Keratinocyte (primary cell): ENCODE measurements around the gene PTPRU. TPM values are rescaled to one million over a fixed set of nuclear protein-coding genes. Genes with fewer than 3 reads are reported as not detected.

ENCODE experiments used
- DNase-seq: peaks from one replicate; pipeline ENCODE4 v3.0.0-alpha.2; 2011; ENCODE audit warnings: low read depth, missing footprints, low spot score
- FAIRE-seq: peaks from 2 replicates; lab custom pipeline; 2011; peaks lifted over from hg19 to GRCh38; lab: Jason Lieb, UNC
- H2AFZ ChIP-seq: 2 replicates; pipeline ENCODE4 v1.6.0; 2012; ENCODE audit warnings: low read length, control low read depth, inconsistent platforms; ENCODE audit not compliant: control insufficient read depth
- H3K27ac ChIP-seq: 2 replicates; pipeline ENCODE4 v1.5.1; 2011; ENCODE audit warnings: low read length; ENCODE audit not compliant: control insufficient read depth, insufficient read depth
- H3K27me3 ChIP-seq: 3 replicates; pipeline ENCODE4 v1.6.0; 2011; ENCODE audit warnings: low read length; ENCODE audit not compliant: control insufficient read depth, insufficient read depth; ENCODE audit errors: extremely low read depth
- H3K36me3 ChIP-seq, 2 experiments: 2 replicates in 1 of 2; 3 replicates in 1 of 2; pipeline ENCODE4 v1.5.1; 2011; ENCODE audit warnings: low read length in 2 of 2, mild to moderate bottlenecking in 1 of 2; ENCODE audit not compliant: control insufficient read depth in 2 of 2, insufficient read depth in 2 of 2; ENCODE audit errors: extremely low read depth in 1 of 2
- H3K4me1 ChIP-seq: 3 replicates; pipeline ENCODE4 v1.5.1; 2011; ENCODE audit warnings: low read length; ENCODE audit not compliant: control insufficient read depth, insufficient read depth; ENCODE audit errors: extremely low read depth
- H3K4me2 ChIP-seq: 3 replicates; pipeline ENCODE4 v1.6.0; 2011; ENCODE audit warnings: low read depth, low read length; ENCODE audit not compliant: control insufficient read depth, insufficient read depth; ENCODE audit errors: extremely low read depth
- H3K4me3 ChIP-seq, 3 experiments: fragments of 200-600 bp in 1 of 3; sonication (generic) in 1 of 3; 2 replicates in 2 of 3; 3 replicates in 1 of 3; pipeline ENCODE4 v1.5.1; 2011 to 2016; ENCODE audit warnings: low read length in 3 of 3, mild to moderate bottlenecking in 3 of 3, control low read depth in 2 of 3, inconsistent platforms in 1 of 3, low read depth in 1 of 3, mixed read lengths in 1 of 3, mixed run types in 1 of 3, moderate library complexity in 1 of 3; ENCODE audit not compliant: control insufficient read depth in 2 of 3, insufficient read depth in 2 of 3; ENCODE audit errors: extremely low read depth in 1 of 3
- H3K79me2 ChIP-seq: 2 replicates; pipeline ENCODE4 v1.6.0; 2012; ENCODE audit warnings: low read length; ENCODE audit not compliant: control insufficient read depth, insufficient read depth
- H3K9ac ChIP-seq: 3 replicates; pipeline ENCODE4 v1.6.0; 2011; ENCODE audit warnings: low read length; ENCODE audit not compliant: control insufficient read depth, insufficient read depth; ENCODE audit errors: extremely low read depth
- H3K9me1 ChIP-seq: 3 replicates; pipeline ENCODE4 v1.6.0; 2011; ENCODE audit warnings: low read length; ENCODE audit not compliant: control insufficient read depth, insufficient read depth; ENCODE audit errors: extremely low read depth
- H3K9me3 ChIP-seq: 2 replicates; pipeline ENCODE4 v1.5.1; 2012; ENCODE audit warnings: low read depth, low read length; ENCODE audit not compliant: control insufficient read depth
- H4K20me1 ChIP-seq: 3 replicates; pipeline ENCODE4 v1.6.0; 2011; ENCODE audit warnings: low read length; ENCODE audit not compliant: control insufficient read depth, insufficient read depth; ENCODE audit errors: extremely low read depth
- EZH2 ChIP-seq: IDR thresholded peaks from one replicate; pipeline ENCODE4 v1.6.1; 2012; ENCODE audit warnings: inconsistent platforms, mild to moderate bottlenecking, low read length, moderate library complexity
- dilution Hi-C: fragments of 300-500 bp; cut with MboI; formaldehyde crosslinking; loops from one replicate; pipeline ENCODE4 v1.7.0; 2020; ENCODE audit warnings: low sequenced_read_pairs; ENCODE audit not compliant: extremely low pct_ligation_motif_present
- polyA plus RNA-seq, 5 experiments: library from polyadenylated mRNA; depleted of rRNA in 3 of 5; stranded (reverse) in 3 of 5; stranded (forward) in 1 of 5; unstranded in 1 of 5; fragments of >200 nt; gene quantifications; 1 replicate in 1 of 5; 2 replicates in 3 of 5; 3 replicates in 1 of 5; pipeline versions ENCODE4 v1.2.1 to v1.2.3, GENCODE V29; 2011 to 2012; ENCODE audit warnings: missing spikeins in 2 of 5, low read depth in 1 of 5, low replicate concordance in 1 of 5
- TF ChIP-seq, protein P1 (sequence below), 3 experiments: IDR thresholded peaks in 1 of 3; conservative IDR thresholded peaks in 1 of 3; optimal IDR thresholded peaks in 1 of 3; 2 replicates in 2 of 3; 3 replicates in 1 of 3; pipeline versions ENCODE3 to v1.5.1; 2011; ENCODE audit warnings: low read length in 3 of 3, mild to moderate bottlenecking in 3 of 3, moderate library complexity in 2 of 3, control low read depth in 1 of 3, inconsistent platforms in 1 of 3; ENCODE audit not compliant: insufficient read depth in 2 of 3; ENCODE audit errors: extremely low read depth in 1 of 3

Gene PTPRU
- polyA plus RNA-seq, 1 donor (not counting 4 experiments of a cell fraction or from before 2014, with no cell fraction given) = 4.3 TPM

DNA sequence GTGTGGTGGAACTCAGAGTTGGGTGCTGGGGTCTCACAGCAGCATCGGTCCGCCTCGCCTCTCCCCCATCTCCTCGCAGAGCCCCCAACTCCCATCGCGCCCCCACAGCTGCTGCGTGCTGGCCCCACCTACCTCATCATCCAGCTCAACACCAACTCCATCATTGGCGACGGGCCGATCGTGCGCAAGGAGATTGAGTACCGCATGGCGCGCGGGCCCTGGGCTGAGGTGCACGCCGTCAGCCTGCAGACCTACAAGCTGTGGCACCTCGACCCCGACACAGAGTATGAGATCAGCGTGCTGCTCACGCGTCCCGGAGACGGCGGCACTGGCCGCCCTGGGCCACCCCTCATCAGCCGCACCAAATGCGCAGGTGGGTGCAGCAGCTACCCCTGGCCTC is 24.2 kb downstream of the PTPRU start:
- no peak for FAIRE-seq
- H2AFZ ChIP-seq = no peak overlapping the region
- H3K79me2 ChIP-seq = no peaks in the 10 kb centered on the region

GRCh38 chr1:29264773-29265389 is 28.6 kb downstream of the PTPRU start:
- Histone ChIP-seq H3K27me3 (no peaks in the 10 kb centered on the region), H3K9me1 (no peaks in the 10 kb centered on the region), H3K4me2 (no peak overlapping the region), H3K4me1 (no peaks in the 10 kb centered on the region), H3K36me3 (no peaks in the 10 kb centered on the region), H3K9ac (no peak overlapping the region), H3K9me3 (no peaks in the 10 kb centered on the region), H3K79me2 (no peaks in the 10 kb centered on the region), H4K20me1 (no peaks in the 10 kb centered on the region), H2AFZ (no peak overlapping the region), H3K27ac (no peak overlapping the region), H3K4me3 (no peak overlapping the region)
- TF ChIP-seq EZH2 = no peak
- TF ChIP-seq, protein P1, sequence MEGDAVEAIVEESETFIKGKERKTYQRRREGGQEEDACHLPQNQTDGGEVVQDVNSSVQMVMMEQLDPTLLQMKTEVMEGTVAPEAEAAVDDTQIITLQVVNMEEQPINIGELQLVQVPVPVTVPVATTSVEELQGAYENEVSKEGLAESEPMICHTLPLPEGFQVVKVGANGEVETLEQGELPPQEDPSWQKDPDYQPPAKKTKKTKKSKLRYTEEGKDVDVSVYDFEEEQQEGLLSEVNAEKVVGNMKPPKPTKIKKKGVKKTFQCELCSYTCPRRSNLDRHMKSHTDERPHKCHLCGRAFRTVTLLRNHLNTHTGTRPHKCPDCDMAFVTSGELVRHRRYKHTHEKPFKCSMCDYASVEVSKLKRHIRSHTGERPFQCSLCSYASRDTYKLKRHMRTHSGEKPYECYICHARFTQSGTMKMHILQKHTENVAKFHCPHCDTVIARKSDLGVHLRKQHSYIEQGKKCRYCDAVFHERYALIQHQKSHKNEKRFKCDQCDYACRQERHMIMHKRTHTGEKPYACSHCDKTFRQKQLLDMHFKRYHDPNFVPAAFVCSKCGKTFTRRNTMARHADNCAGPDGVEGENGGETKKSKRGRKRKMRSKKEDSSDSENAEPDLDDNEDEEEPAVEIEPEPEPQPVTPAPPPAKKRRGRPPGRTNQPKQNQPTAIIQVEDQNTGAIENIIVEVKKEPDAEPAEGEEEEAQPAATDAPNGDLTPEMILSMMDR (optimal IDR thresholded peaks at IDR 0.05 in 1 of 3, IDR thresholded peaks at IDR 0.05 in 1 of 3, conservative IDR thresholded peaks at IDR 0.05 in 1 of 3; ENCODE audit: extremely low read depth in 1 of 3, insufficient read depth in 2 of 3, low read length in 3 of 3) = no peak
- dilution Hi-C loops = no loop called here
- peak; percentile 67 for FAIRE-seq
- no peak for DNase-seq

More for the DNA sequence above, 24.2 kb downstream of the PTPRU start:
- Histone ChIP-seq H3K9me3 (no peaks in the 10 kb centered on the region), H3K36me3 (no peaks in the 10 kb centered on the region), H3K27ac (no peak overlapping the region), H3K4me3 (no peak overlapping the region), H4K20me1 (no peaks in the 10 kb centered on the region), H3K4me1 (no peaks in the 10 kb centered on the region), H3K9me1 (no peaks in the 10 kb centered on the region), H3K9ac (no peak overlapping the region), H3K27me3 (peaks cover 4% of the 10 kb centered on the region), H3K4me2 (no peak overlapping the region)
- DNase-seq = no peak
- dilution Hi-C loops = no loop called here
- no peak for TF ChIP-seq EZH2

GRCh38 chr1:29266912-29267311 is 30.6 kb downstream of the PTPRU start:
- no peak overlapping the region for H3K4me3 ChIP-seq
- TF ChIP-seq, protein P1 (optimal IDR thresholded peaks at IDR 0.05 in 1 of 3, IDR thresholded peaks at IDR 0.05 in 1 of 3, conservative IDR thresholded peaks at IDR 0.05 in 1 of 3; ENCODE audit: extremely low read depth in 1 of 3, insufficient read depth in 2 of 3, low read length in 3 of 3) = no peak
- no peak for TF ChIP-seq EZH2
- no peak overlapping the region for H3K9ac ChIP-seq
- no peaks in the 10 kb centered on the region for H3K9me1 ChIP-seq
- H3K36me3 ChIP-seq = no peaks in the 10 kb centered on the region
- H3K4me1 ChIP-seq = peaks cover 10% of the 10 kb centered on the region
- H4K20me1 ChIP-seq = no peaks in the 10 kb centered on the region
- dilution Hi-C loops = no loop called here
- no peak overlapping the region for H3K27ac ChIP-seq
- no peak for DNase-seq
- no peaks in the 10 kb centered on the region for H3K27me3 ChIP-seq
- no peaks in the 10 kb centered on the region for H3K79me2 ChIP-seq
- FAIRE-seq = no peak
- H3K9me3 ChIP-seq = no peaks in the 10 kb centered on the region
- no peak overlapping the region for H2AFZ ChIP-seq
- no peak overlapping the region for H3K4me2 ChIP-seq
